Suprapubic skin (tissue), 3 donors: ENCODE results near the gene ATXN7.

ENCODE experiments used
- CTCF ChIP-seq, 2 donors: fragments of 200-600 bp in 1 of 2; fragments of 450-650 bp in 1 of 2; sonication (generic) in 1 of 2; IDR thresholded peaks; one replicate each; pipeline ENCODE4 v1.5.1; 2016 to 2019; ENCODE audit warnings: antibody characterized with exemption in 2 of 2, mild to moderate bottlenecking in 1 of 2, moderate library complexity in 1 of 2
- POLR2A ChIP-seq, 2 donors: fragments of 450-650 bp; IDR thresholded peaks; one replicate each; pipeline ENCODE4 v1.6.1; 2017; ENCODE audit warnings: antibody characterized with exemption in 2 of 2, mild to moderate bottlenecking in 2 of 2, moderate library complexity in 2 of 2

GRCh38 chr3:63950698-63951097 is 87.0 kb downstream of the ATXN7 start:
- TF ChIP-seq CTCF (IDR thresholded peaks at IDR 0.05) (no peak), POLR2A (IDR thresholded peaks at IDR 0.05) (no peak)
